Kidney (tissue), 14 donors: ENCODE data around the gene SLC12A4. TPM values are rescaled to one million over a fixed set of nuclear protein-coding genes. Genes with fewer than 3 reads are reported as not detected.

Source experiments
- DNase-seq, 5 donors: peaks; one replicate each; pipeline ENCODE4 v3.0.0-alpha.2; 2013 to 2020
- FAIRE-seq: peaks from 2 replicates; lab custom pipeline; 2012; peaks lifted over from hg19 to GRCh38; lab: Jason Lieb, UNC
- H3K27ac ChIP-seq, 2 donors: one replicate each; pipeline ENCODE4 v1.7.0; 2013; ENCODE audit warnings: low read depth in 2 of 2, low read length in 2 of 2, inconsistent platforms in 1 of 2
- H3K27me3 ChIP-seq: one replicate; pipeline ENCODE4 v1.7.1; 2013; ENCODE audit warnings: low read length, inconsistent platforms; ENCODE audit not compliant: control insufficient read depth, insufficient read depth
- H3K36me3 ChIP-seq, 3 donors: one replicate each; pipeline versions ENCODE4 v1.7.0 to v1.7.1; 2013; ENCODE audit warnings: low read length in 3 of 3, control low read depth in 1 of 3, inconsistent platforms in 1 of 3; ENCODE audit not compliant: insufficient read depth in 3 of 3, control insufficient read depth in 2 of 3
- H3K4me1 ChIP-seq, 3 donors: one replicate each; pipeline versions ENCODE4 v1.7.0 to v1.7.1; 2013; ENCODE audit warnings: low read length in 3 of 3, inconsistent platforms in 1 of 3, low read depth in 1 of 3; ENCODE audit not compliant: control insufficient read depth in 2 of 3, insufficient read depth in 2 of 3
- H3K4me3 ChIP-seq, 3 donors: one replicate each; pipeline versions ENCODE4 v1.7.0 to v1.8.1; 2013; ENCODE audit warnings: low read length in 3 of 3, control low read depth in 1 of 3, inconsistent platforms in 1 of 3
- H3K9ac ChIP-seq, 3 donors: one replicate each; pipeline versions ENCODE4 v1.7.0 to v1.7.1; 2013; ENCODE audit warnings: low read length in 3 of 3, control low read depth in 1 of 3, inconsistent platforms in 1 of 3
- H3K9me3 ChIP-seq, 3 donors: one replicate each; pipeline versions ENCODE4 v1.7.0 to v1.7.1; 2013; ENCODE audit warnings: low read length in 3 of 3, control low read depth in 1 of 3, inconsistent platforms in 1 of 3; ENCODE audit not compliant: control insufficient read depth in 2 of 3, insufficient read depth in 1 of 3
- CTCF ChIP-seq: IDR thresholded peaks from 3 replicates; pipeline ENCODE4 v1.5.1; 2012; ENCODE audit warnings: mild to moderate bottlenecking, moderate library complexity, borderline replicate concordance; ENCODE audit not compliant: insufficient read depth; ENCODE audit errors: extremely low read depth
- intact Hi-C: fragments of 100-400 bp; cut with DNase I; formaldehyde crosslinking; loops from one replicate; pipeline ENCODE4 v1.11.1; 2022
- polyA plus RNA-seq: library from polyadenylated mRNA; stranded (reverse); fragments of 350-450 nt; fragmentation: Illumina TruSeq; extraction: RNeasy Lipid Tissue Mini Kit (QIAGEN cat#74804); gene quantifications from one replicate; pipeline ENCODE4 v1.2.3, GENCODE V29; 2014; ENCODE audit warnings: low read depth, low replicate concordance; ENCODE audit not compliant: insufficient read depth
- total RNA-seq: library from RNA; stranded (reverse); fragmentation: NEBNext Ultra II Directional; extraction: Animal tissue kit (Norgen Biotek cat#: 25700); gene quantifications from one replicate; pipeline ENCODE4 v1.2.1, GENCODE V29; 2021
- donor health status: control.
- donor health status: control.
- donor health status: control.
- donor health status: control.
- donor health status: control.
- donor health status: DM: yes; HTN: yes; CAD: no.
- donor health status: Normal renal cell carcinoma (clear cell type).

The SLC12A4 gene
- total and polyA plus RNA-seq, 2 donors from 2014 or later, result 16.7 to 66.2 TPM

DNA sequence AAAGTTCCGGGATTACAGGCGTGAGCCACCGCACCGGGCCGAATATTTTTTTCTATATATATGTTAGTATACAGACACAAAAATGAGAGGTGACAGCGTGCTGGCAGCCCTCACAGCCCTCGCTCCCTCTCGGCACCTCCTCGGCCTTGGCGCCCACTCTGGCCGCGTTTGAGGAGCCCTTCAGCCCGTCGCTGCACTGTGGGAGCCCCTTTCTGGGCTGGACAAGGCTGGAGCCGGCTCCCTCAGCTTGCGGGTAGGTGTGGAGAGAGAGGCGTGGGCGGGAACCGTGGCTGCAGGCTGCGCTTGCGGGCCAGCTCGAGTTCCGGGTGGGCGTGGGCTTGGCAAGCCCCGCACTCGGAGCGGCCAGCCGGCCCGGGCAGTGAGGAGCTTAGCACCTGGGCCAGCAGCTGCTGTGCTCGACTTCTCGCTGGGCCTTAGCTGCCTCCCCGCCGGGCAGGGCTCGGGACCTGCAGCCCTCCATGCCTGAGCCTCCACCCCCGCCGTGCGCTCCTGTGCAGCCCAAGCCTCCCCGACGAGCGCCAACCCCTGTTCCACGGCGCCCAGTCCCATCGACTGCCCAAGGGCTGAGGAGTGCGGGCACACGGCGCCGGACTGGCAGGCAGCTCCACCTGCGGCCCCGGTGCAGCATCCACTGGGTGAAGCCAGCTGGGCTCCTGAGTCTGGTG is 13.7 kb upstream of the SLC12A4 start:
- Histone ChIP-seq H3K4me1 (no peaks in the 10 kb centered on the region), H3K27ac (no peak overlapping the region), H3K9me3 (no peaks in the 10 kb centered on the region), H3K4me3 (no peak overlapping the region), H3K36me3 (no peaks in the 10 kb centered on the region), H3K9ac (no peak overlapping the region), H3K27me3 (no peaks in the 10 kb centered on the region)
- TF ChIP-seq CTCF, result no peak
- intact Hi-C loops, result no loop called here
- DNase-seq (no peak), FAIRE-seq (no peak)

DNA sequence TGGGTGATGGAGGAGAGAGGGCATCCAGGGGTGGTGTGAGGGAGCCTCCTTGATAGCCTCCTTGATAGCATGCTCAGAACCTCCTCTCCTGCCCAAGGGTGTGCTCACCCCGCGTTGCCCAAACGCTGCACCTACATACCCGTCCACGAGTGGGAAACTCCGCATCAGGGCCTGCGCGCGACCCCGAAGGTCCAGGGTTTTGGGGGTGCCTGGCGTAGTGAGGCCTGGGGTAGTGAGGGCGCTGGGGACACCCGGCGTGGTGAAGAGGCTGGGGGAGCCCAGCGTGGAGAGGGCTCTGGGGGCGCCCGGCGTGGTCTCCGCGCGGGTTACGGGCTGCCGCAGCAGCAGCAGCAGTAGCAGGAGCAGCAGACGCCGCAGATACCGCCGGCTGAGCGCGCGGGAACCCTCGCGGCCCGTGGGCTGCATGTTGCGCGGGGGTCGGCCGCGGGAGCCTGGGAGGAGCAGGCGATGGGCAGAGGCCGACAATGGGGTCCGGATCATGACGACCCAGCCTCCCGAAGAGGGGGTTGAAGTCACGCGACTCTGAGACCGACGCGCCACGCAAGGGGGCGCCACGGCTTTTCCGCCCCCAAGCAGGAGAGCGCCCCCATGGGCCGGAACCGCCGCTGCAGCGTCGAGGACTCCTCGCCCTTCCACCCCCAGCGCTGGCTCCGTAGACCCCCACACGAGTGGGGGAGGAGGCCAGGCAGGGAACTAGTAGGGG is 11.7 kb upstream of the SLC12A4 start, which contains the start of gene DPEP3:
DPEP3 (minus strand) TSS at position 545 of the 724 bp plus-strand sequence; CDS start at position 426, 119 bp downstream.
- TF ChIP-seq CTCF, result no peak
- H3K36me3 ChIP-seq, result no peaks in the 10 kb centered on the region
- no peaks in the 10 kb centered on the region for H3K9me3 ChIP-seq
- no peaks in the 10 kb centered on the region for H3K27me3 ChIP-seq
- H3K4me3 ChIP-seq, result no peak within 1 kb of the TSS
- H3K4me1 ChIP-seq, result no peaks in the 10 kb centered on the region
- no peak within 1 kb of the TSS for H3K9ac ChIP-seq
- intact Hi-C loops, result no loop called here
- H3K27ac ChIP-seq, result no peak within 1 kb of the TSS
- DNase-seq (no peak), FAIRE-seq (no peak)

DNA sequence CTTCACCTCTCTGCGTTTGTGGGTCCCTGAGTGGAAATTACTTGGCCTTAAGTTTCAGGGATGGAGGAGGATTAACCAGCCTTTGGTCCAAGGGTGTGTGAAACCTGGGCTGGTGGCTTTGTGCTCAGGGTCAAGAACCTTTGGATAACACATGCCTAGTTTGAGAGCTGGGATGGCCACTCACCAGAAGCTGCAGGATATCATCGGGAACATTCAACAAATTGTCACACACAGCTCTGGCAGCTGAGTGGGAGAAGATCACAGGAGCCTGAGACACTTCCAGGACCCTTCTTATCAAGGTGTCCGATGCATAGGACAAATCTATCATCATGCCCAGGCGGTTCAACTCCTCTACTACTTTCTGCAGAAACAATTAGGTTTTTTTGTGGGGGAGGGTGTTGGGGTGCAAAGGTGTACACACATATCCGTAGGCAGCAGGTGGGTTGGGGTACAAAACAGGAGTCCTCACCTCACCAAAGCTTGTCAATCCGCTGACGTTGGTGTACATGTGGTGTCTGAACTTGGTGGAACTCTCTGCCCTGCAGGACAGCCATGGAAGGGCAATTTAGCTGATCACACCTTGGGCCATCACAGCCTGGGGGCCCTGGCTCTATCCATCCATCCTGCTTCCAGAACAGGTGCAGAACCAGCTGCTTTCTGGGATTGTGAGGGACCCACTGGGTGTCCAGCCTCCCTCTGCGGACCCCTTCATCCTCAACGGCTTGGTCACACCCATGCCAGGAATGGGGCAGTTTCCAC is 9.2 kb upstream of the SLC12A4 start:
- H3K9me3 ChIP-seq, result no peaks in the 10 kb centered on the region
- H3K27me3 ChIP-seq, result no peaks in the 10 kb centered on the region
- no peak overlapping the region for H3K27ac ChIP-seq
- H3K4me1 ChIP-seq, result no peaks in the 10 kb centered on the region
- no peak overlapping the region for H3K9ac ChIP-seq
- no peak overlapping the region for H3K4me3 ChIP-seq
- DNase-seq (no peak), FAIRE-seq (no peak)
- no peak for TF ChIP-seq CTCF
- H3K36me3 ChIP-seq, result no peaks in the 10 kb centered on the region
- intact Hi-C loops, result no loop called here
